ENCODE results near the gene UBE2E1.

UBE2E1 gene

DNA sequence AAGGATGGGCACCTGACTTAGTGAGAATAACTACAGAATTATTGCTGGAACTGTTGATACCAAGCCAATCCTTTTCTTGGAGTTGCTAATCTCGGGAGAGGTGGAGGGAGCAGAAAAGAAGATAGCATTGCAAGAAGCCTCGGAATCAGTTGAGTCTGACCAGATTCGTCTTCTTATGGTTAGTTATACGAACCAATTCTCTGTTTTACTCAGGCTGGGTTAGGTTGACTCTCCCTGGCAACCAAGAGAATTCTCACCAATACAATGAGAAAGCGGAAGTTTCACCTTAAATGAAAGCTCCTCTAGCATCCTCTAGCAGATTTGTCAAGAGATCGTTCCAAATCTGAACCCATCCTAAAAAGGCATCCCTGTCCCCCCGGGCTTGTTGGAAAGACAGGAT lies 43.5 kb upstream of the UBE2E1 start:
- DNase-seq (ENCODE audit: extremely low read depth, low read depth): no peak
- TF ChIP-seq, protein P1, sequence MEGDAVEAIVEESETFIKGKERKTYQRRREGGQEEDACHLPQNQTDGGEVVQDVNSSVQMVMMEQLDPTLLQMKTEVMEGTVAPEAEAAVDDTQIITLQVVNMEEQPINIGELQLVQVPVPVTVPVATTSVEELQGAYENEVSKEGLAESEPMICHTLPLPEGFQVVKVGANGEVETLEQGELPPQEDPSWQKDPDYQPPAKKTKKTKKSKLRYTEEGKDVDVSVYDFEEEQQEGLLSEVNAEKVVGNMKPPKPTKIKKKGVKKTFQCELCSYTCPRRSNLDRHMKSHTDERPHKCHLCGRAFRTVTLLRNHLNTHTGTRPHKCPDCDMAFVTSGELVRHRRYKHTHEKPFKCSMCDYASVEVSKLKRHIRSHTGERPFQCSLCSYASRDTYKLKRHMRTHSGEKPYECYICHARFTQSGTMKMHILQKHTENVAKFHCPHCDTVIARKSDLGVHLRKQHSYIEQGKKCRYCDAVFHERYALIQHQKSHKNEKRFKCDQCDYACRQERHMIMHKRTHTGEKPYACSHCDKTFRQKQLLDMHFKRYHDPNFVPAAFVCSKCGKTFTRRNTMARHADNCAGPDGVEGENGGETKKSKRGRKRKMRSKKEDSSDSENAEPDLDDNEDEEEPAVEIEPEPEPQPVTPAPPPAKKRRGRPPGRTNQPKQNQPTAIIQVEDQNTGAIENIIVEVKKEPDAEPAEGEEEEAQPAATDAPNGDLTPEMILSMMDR (IDR thresholded peaks at IDR 0.05; ENCODE audit: low read depth, low read length): no peak

DNA sequence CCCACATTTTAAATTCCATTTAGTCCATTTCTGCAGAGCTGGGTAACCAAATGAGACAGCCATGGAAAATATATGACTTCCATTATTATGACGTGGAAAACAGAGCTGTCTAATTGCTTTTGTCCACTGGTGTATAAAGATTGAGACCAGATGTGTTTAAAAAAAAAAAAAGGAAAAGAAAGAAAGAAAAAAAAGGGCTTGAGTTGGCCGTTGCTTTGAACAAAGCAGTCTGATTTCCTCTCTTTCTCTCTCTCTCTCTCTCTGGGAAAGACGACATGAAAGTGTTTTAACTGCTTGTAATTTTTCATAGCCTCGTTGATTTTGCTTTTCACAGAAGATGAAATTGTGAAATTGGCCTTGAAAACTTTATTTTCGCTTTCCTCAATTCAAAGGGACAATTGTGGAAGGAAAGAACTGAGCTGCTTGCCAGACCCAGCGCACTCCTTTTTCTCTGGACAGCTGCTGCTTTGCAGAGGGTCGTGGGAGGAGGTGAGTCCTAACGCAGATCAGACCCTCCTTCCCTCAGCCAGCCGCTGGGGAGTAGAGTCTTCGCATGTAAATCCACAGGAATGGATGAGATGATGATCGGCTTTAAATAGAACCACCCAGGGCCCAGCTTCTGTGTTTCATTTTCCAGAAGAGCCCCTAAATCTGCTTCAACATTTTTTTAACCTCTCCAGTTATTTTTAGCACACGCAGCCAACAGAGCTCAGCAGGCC lies 42.8 kb upstream of the UBE2E1 start:
- no peak for DNase-seq (ENCODE audit: extremely low read depth, low read depth)
- TF ChIP-seq, protein P1 (IDR thresholded peaks at IDR 0.05; ENCODE audit: low read depth, low read length): no peak

GRCh38 chr3:23764407-23764806 lies 41.3 kb upstream of the UBE2E1 start:
- TF ChIP-seq, protein P1 (IDR thresholded peaks at IDR 0.05; ENCODE audit: low read depth, low read length): no peak
- DNase-seq (ENCODE audit: extremely low read depth, low read depth): no peak

- no peak for DNase-seq (ENCODE audit: extremely low read depth, low read depth)
- TF ChIP-seq, protein P1 (IDR thresholded peaks at IDR 0.05; ENCODE audit: low read depth, low read length): no peak
Observed at GRCh38 chr3:23767546-23767945, 38.2 kb upstream of the UBE2E1 start.

DNA sequence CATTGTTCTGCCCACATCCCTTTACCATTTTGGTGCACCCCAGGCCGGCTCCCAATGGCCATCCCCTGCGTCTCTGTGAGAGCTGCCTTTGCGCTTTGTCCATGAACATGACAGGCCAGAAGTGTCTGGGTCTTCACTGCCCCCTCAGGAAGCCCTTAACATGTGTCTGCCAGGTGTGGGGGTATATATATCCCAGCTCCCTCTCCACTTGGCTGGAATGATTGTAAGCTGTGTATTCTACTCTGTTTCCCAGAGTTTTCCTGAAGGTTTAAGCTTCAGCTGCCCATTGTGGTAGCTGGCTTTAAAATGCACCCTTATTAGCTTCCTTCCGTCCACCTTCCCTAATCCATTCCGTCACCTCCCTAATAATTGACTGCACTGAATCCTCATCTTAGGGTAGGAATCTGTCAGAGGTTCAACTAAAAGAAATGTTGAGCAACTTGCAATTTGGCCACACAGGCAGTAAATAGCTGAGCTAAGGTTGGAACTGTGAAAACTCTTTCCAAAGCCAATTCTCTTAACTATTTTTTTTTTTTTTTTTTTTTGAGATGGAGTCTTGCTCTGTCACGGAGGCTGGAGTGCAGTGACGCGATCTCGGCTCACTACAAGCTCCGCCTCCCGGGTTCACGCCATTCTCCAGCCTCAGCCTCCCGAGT lies 30.4 kb upstream of the UBE2E1 start:
- TF ChIP-seq, protein P1 (IDR thresholded peaks at IDR 0.05; ENCODE audit: low read depth, low read length): no peak
- DNase-seq (ENCODE audit: extremely low read depth, low read depth): no peak

DNA sequence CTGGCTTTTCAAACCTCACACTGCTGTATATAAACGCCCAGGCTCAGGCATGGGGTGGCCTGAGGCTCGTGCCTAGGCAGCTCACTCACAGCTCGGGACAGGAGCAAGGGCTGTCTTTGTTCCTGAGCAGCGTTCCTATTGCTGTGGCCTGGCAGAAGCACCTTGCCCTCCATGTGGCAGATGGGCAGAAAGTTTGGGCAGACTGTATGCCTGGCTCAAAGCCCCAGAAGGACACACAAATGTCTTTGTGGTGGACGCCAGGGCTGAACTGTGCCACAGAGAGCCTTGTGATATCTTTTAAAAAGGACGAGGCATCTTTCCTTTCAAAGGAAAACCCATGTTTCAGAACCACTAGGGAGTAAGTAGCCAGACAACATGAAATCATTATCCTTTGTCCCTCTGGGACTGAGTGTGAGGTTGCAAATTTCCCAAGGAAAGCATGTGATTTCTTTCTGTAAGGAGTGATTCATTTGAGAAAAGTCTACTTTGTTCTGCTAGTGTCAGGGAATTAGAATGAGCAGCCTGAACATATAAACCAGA lies 29.3 kb upstream of the UBE2E1 start:
- DNase-seq (ENCODE audit: extremely low read depth, low read depth): peak; percentile 52

More for the DNA sequence above, 29.3 kb upstream of the UBE2E1 start:
- TF ChIP-seq, protein P1 (IDR thresholded peaks at IDR 0.05; ENCODE audit: low read depth, low read length): no peak

Data from AG09319 (cell line).